ENCODE results near the gene PIAS1.
"Not testable (repeated sequence)": the region's sequence is repeated elsewhere in the genome, so short reads cannot be mapped to it uniquely, and the experiment has no call there.

The PIAS1 gene

GRCh38 chr15:68183616-68184315 is 129.7 kb downstream of the PIAS1 start:
- no peak for DNase-seq (ENCODE audit: low spot score)

- DNase-seq (ENCODE audit: low spot score), result no peak
These were observed 130.7 kb downstream of the PIAS1 start for GRCh38 chr15:68184616-68185480.

- DNase-seq (ENCODE audit: low spot score), result no peak
These were observed 132.7 kb downstream of the PIAS1 start for GRCh38 chr15:68186671-68187397.

- DNase-seq (ENCODE audit: low spot score), result no peak
These were observed 133.4 kb downstream of the PIAS1 start for GRCh38 chr15:68187559-68187958.

- no peak for DNase-seq (ENCODE audit: low spot score)
These were observed 134.5 kb downstream of the PIAS1 start for GRCh38 chr15:68188647-68189046.

- DNase-seq (ENCODE audit: low spot score), result no peak
These were observed 135.9 kb downstream of the PIAS1 start for GRCh38 chr15:68190048-68190447.

- no peak for DNase-seq (ENCODE audit: low spot score)
These were observed 137.4 kb downstream of the PIAS1 start for GRCh38 chr15:68191555-68191954.

- no peak for DNase-seq (ENCODE audit: low spot score)
These were observed 138.0 kb downstream of the PIAS1 start for GRCh38 chr15:68192117-68192516.

- DNase-seq (ENCODE audit: low spot score), result no peak
These were observed 138.8 kb downstream of the PIAS1 start for GRCh38 chr15:68192804-68193486.

- DNase-seq (ENCODE audit: low spot score), result no peak
These were observed 141.4 kb downstream of the PIAS1 start for GRCh38 chr15:68195336-68196112.

- no peak for DNase-seq (ENCODE audit: low spot score)
These were observed 142.5 kb downstream of the PIAS1 start for GRCh38 chr15:68196445-68197169.

GRCh38 chr15:68197170-68197492 is 143.0 kb downstream of the PIAS1 start:
- DNase-seq (ENCODE audit: low spot score), result no peak

- DNase-seq (ENCODE audit: low spot score), result no peak
These were observed 143.7 kb downstream of the PIAS1 start for GRCh38 chr15:68197661-68198437.

GRCh38 chr15:68199340-68199739 is 145.2 kb downstream of the PIAS1 start:
- no peak for DNase-seq (ENCODE audit: low spot score)

GRCh38 chr15:68200016-68200861 is 146.1 kb downstream of the PIAS1 start:
- DNase-seq (ENCODE audit: low spot score), result no peak

- no peak for DNase-seq (ENCODE audit: low spot score)
These were observed 147.2 kb downstream of the PIAS1 start for GRCh38 chr15:68201153-68201878.

GRCh38 chr15:68201879-68202261 is 147.8 kb downstream of the PIAS1 start:
- DNase-seq (ENCODE audit: low spot score), result no peak

- DNase-seq (ENCODE audit: low spot score), result not testable (repeated sequence)
These were observed 148.9 kb downstream of the PIAS1 start for GRCh38 chr15:68202994-68203393.

Measured in SW480 (cell line).